Activated naive CD8-positive, alpha-beta T cell treated with anti-CD3 and anti-CD28 coated beads for 36 hours (primary cell): Measurements from ENCODE around the gene KCNIP4. TPM values are rescaled to one million over a fixed set of nuclear protein-coding genes. Genes with fewer than 3 reads are reported as not detected.
"Not testable (repeated sequence)": the region's sequence is repeated elsewhere in the genome, so short reads cannot be mapped to it uniquely, and the experiment has no call there.

ENCODE experiments used
- DNase-seq: peaks from one replicate; pipeline ENCODE4 v3.0.0; 2021
- H3K27ac Mint-ChIP-seq: one replicate; pipeline ENCODE4 v1.8.0; 2022; ENCODE audit warnings: mild to moderate bottlenecking, moderate library complexity, mixed read lengths
- H3K27me3 Mint-ChIP-seq: one replicate; pipeline ENCODE4 v1.8.0; 2022; ENCODE audit warnings: mild to moderate bottlenecking, mixed read lengths
- H3K36me3 Mint-ChIP-seq: one replicate; pipeline ENCODE4 v1.8.0; 2021; ENCODE audit warnings: mild to moderate bottlenecking, mixed read lengths
- H3K4me1 Mint-ChIP-seq: one replicate; pipeline ENCODE4 v1.8.0; 2021; ENCODE audit warnings: mixed read lengths
- H3K4me3 Mint-ChIP-seq: one replicate; pipeline ENCODE4 v1.8.0; 2022; ENCODE audit warnings: mild to moderate bottlenecking, moderate library complexity, mixed read lengths
- H3K9me3 Mint-ChIP-seq: one replicate; pipeline ENCODE4 v1.8.0; 2022; ENCODE audit warnings: mixed read lengths
- total RNA-seq, 2 experiments: library from RNA; stranded (reverse); gene quantifications; one replicate each; pipeline ENCODE4 v1.2.3, GENCODE V29; 2021

KCNIP4 gene
- total RNA-seq, 2 experiments from 2014 or later = not detected

DNA sequence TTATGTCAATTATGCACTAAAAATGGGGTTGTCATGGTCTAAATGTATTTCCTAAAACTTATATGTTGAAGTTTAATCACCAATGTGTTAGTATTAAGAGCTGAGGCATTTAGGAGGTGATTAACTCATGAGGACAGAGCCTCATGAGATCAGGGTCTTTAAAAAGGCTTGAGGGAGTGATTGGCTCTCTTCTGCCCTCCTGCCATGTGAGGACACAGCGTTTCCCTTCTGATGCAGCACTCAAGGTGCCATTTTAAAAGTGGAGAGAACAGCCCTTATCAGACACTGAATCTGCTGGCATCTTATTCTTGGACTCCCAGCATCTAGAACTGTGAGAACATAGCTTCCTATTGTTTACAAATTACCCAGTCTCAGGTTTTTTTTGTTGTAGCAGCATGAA is 581.7 kb downstream of the KCNIP4 start:
- H3K4me1 Mint-ChIP-seq = no peaks in the 10 kb centered on the region
- H3K4me3 Mint-ChIP-seq = no peak overlapping the region
- no peaks in the 10 kb centered on the region for H3K27me3 Mint-ChIP-seq
- H3K27ac Mint-ChIP-seq = no peak overlapping the region
- no peak for DNase-seq
- no peaks in the 10 kb centered on the region for H3K36me3 Mint-ChIP-seq
- H3K9me3 Mint-ChIP-seq = peaks cover 6% of the 10 kb centered on the region

GRCh38 chr4:21366312-21366711 is 582.3 kb downstream of the KCNIP4 start:
- H3K27ac Mint-ChIP-seq = no peak overlapping the region
- H3K4me1 Mint-ChIP-seq = no peaks in the 10 kb centered on the region
- no peaks in the 10 kb centered on the region for H3K27me3 Mint-ChIP-seq
- H3K4me3 Mint-ChIP-seq = no peak overlapping the region
- peaks cover 6% of the 10 kb centered on the region for H3K9me3 Mint-ChIP-seq
- DNase-seq = no peak
- no peaks in the 10 kb centered on the region for H3K36me3 Mint-ChIP-seq

DNA sequence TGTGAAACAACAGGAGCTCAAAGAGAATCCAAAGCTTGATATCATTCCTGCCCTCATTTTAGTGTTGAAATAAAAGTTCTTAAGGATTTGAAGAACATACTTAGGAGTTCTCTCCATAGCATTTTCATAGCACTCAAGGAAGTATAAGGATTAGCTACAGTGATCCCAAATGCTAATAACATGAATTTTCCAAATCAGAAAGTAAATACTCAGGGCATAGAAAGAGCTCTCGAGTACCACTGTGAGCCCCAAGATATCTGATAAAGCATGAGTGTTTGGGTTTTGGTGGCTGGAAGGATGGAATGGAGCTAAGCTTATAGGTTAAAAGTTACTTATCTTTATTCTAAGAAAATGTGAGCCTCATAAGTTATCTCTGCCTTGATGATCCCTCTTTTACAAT is 584.9 kb downstream of the KCNIP4 start:
- no peak overlapping the region for H3K27ac Mint-ChIP-seq
- peaks cover 4% of the 10 kb centered on the region for H3K9me3 Mint-ChIP-seq
- no peak overlapping the region for H3K4me3 Mint-ChIP-seq
- no peak for DNase-seq
- no peaks in the 10 kb centered on the region for H3K4me1 Mint-ChIP-seq
- H3K27me3 Mint-ChIP-seq = no peaks in the 10 kb centered on the region
- no peaks in the 10 kb centered on the region for H3K36me3 Mint-ChIP-seq

GRCh38 chr4:21352354-21352753 is 596.2 kb downstream of the KCNIP4 start:
- H3K9me3 Mint-ChIP-seq = peaks cover 14% of the 10 kb centered on the region
- not testable (repeated sequence) for H3K36me3 Mint-ChIP-seq, DNase-seq, H3K4me1 Mint-ChIP-seq, H3K27ac Mint-ChIP-seq, H3K4me3 Mint-ChIP-seq, H3K27me3 Mint-ChIP-seq

DNA sequence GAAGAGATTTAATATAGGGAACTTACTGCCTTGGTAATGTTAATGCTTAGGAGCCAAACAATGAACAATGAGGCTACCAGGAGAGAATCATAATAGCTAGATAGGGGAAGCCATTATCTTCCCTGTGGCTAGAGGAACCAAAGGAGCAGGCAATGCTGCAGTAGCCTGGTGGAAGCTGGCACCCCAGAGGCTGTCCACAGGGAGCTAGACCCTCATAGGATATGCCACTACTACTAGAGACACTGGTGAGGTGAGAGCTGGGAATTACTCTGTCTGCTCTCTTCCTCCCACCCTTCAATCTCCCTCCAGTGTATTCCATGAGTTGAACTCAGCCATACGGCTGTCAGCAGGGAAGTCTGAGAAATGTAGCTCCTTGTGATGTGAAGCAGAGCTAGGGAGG is 601.4 kb downstream of the KCNIP4 start:
- peaks cover 5% of the 10 kb centered on the region for H3K9me3 Mint-ChIP-seq
- H3K4me1 Mint-ChIP-seq = no peaks in the 10 kb centered on the region
- no peaks in the 10 kb centered on the region for H3K27me3 Mint-ChIP-seq
- H3K36me3 Mint-ChIP-seq = no peaks in the 10 kb centered on the region
- no peak overlapping the region for H3K27ac Mint-ChIP-seq
- DNase-seq = no peak
- H3K4me3 Mint-ChIP-seq = no peak overlapping the region

- Mint-ChIP-seq H3K4me3 (no peak overlapping the region), H3K27me3 (no peaks in the 10 kb centered on the region), H3K36me3 (peaks cover 2% of the 10 kb centered on the region), H3K4me1 (no peaks in the 10 kb centered on the region), H3K27ac (no peak overlapping the region), H3K9me3 (peaks cover 31% of the 10 kb centered on the region)
- no peak for DNase-seq
Measured at GRCh38 chr4:21327976-21328700, 620.4 kb downstream of the KCNIP4 start.

DNA sequence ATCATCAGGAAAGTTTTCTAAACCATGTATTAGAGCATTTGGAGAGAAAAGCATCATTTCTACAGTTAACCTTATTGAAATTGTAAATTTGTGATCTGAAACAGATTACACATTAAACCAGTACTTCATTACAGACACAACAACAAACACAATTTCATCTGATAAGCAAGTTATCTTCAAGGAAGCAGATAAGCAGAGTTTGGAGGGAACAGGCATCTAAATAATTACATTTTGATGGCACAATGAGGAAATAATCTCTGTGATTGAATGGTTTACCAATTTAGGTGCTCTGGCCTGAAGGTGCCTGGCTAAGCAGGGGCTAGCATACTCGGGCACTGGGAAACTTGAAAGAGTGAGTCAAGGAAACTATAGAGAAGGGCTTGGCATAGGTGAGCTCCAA is 628.5 kb downstream of the KCNIP4 start:
- peaks cover 21% of the 10 kb centered on the region for H3K9me3 Mint-ChIP-seq
- DNase-seq = no peak
- no peak overlapping the region for H3K27ac Mint-ChIP-seq
- H3K4me1 Mint-ChIP-seq = no peaks in the 10 kb centered on the region
- no peak overlapping the region for H3K4me3 Mint-ChIP-seq
- no peaks in the 10 kb centered on the region for H3K36me3 Mint-ChIP-seq
- H3K27me3 Mint-ChIP-seq = no peaks in the 10 kb centered on the region

- H3K4me1 Mint-ChIP-seq = no peaks in the 10 kb centered on the region
- H3K27ac Mint-ChIP-seq = no peak overlapping the region
- no peak for DNase-seq
- no peak overlapping the region for H3K4me3 Mint-ChIP-seq
- peaks cover 24% of the 10 kb centered on the region for H3K27me3 Mint-ChIP-seq
- no peaks in the 10 kb centered on the region for H3K9me3 Mint-ChIP-seq
- H3K36me3 Mint-ChIP-seq = peaks cover 1% of the 10 kb centered on the region
Measured at GRCh38 chr4:21307709-21308108, 640.9 kb downstream of the KCNIP4 start.

GRCh38 chr4:21304540-21304887 is 644.1 kb downstream of the KCNIP4 start:
- DNase-seq = no peak
- H3K9me3 Mint-ChIP-seq = no peaks in the 10 kb centered on the region
- H3K36me3 Mint-ChIP-seq = peaks cover 1% of the 10 kb centered on the region
- H3K27ac Mint-ChIP-seq = no peak overlapping the region
- H3K4me1 Mint-ChIP-seq = no peaks in the 10 kb centered on the region
- no peak overlapping the region for H3K4me3 Mint-ChIP-seq
- H3K27me3 Mint-ChIP-seq = peaks cover 24% of the 10 kb centered on the region

GRCh38 chr4:21290562-21290961 is 658.0 kb downstream of the KCNIP4 start:
- no peaks in the 10 kb centered on the region for H3K36me3 Mint-ChIP-seq
- H3K27me3 Mint-ChIP-seq = no peaks in the 10 kb centered on the region
- H3K4me1 Mint-ChIP-seq = no peaks in the 10 kb centered on the region
- no peak overlapping the region for H3K27ac Mint-ChIP-seq
- DNase-seq = no peak
- no peak overlapping the region for H3K4me3 Mint-ChIP-seq
- H3K9me3 Mint-ChIP-seq = peaks cover 2% of the 10 kb centered on the region

DNA sequence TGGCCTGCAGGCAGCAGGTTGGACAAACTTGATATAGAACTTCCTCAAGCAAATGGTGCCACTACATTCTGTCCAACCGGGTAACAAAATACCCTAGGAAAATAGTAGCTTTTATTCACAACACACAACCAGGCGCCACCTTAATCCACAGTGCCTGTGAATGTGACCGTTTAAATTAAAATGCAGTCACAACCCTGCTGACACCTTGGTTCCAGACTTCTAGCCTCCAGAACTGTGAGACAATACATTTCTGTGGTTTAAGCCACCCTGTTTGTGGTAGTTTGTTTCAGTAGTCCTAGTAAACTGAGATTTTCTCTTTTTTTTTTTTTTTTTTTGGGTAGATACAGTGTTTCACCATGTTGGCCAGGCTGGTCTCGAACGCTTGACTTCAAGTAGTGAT is 672.5 kb downstream of the KCNIP4 start:
- no peak overlapping the region for H3K4me3 Mint-ChIP-seq
- H3K27me3 Mint-ChIP-seq = no peaks in the 10 kb centered on the region
- H3K4me1 Mint-ChIP-seq = no peaks in the 10 kb centered on the region
- no peaks in the 10 kb centered on the region for H3K9me3 Mint-ChIP-seq
- H3K36me3 Mint-ChIP-seq = no peaks in the 10 kb centered on the region
- H3K27ac Mint-ChIP-seq = no peak overlapping the region
- DNase-seq = no peak

GRCh38 chr4:21271439-21272052 is 677.0 kb downstream of the KCNIP4 start:
- no peaks in the 10 kb centered on the region for H3K9me3 Mint-ChIP-seq
- H3K27ac Mint-ChIP-seq = no peak overlapping the region
- no peak overlapping the region for H3K4me3 Mint-ChIP-seq
- H3K4me1 Mint-ChIP-seq = no peaks in the 10 kb centered on the region
- DNase-seq = no peak
- no peaks in the 10 kb centered on the region for H3K27me3 Mint-ChIP-seq
- H3K36me3 Mint-ChIP-seq = no peaks in the 10 kb centered on the region

DNA sequence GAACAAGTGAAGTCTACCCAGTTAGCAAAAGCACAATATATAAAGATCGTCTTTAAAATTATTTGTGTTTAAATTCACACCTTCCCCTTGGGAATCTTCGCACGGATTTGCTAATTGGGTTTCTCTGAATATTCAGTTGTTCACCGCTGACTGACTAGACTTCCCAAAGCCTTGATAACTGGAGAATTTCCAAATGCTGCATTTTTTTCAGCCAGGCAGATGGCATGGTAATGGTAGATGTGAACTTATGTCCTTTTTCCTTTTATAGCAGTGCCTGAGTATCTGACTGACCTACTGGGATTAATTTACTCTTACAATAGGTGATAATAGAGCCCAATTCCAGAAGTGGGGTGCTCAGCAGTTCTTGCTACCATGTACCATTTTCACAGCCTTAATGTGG is 700.2 kb downstream of the KCNIP4 start:
- H3K27me3 Mint-ChIP-seq = no peaks in the 10 kb centered on the region
- H3K36me3 Mint-ChIP-seq = peaks cover 3% of the 10 kb centered on the region
- no peak for DNase-seq
- no peak overlapping the region for H3K27ac Mint-ChIP-seq
- H3K4me3 Mint-ChIP-seq = no peak overlapping the region
- no peaks in the 10 kb centered on the region for H3K9me3 Mint-ChIP-seq
- no peaks in the 10 kb centered on the region for H3K4me1 Mint-ChIP-seq

DNA sequence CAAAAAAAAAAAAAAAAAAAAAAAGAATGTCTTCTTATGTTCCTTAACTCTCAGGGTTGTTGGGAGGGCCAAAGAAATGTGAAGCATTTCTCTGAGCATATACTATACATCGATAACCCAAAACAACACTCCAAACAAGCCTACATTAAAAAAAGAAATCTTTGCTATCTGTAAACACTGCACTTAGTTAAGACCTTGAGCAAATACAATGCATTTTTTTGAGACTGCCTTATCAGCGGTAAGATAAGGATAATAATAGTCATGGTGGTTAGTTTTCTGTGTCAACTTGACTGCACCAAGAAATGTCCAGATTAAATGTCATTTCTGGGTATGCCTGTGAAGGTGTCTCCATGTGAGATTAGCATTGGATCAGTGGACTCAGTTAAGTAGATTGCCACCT is 706.4 kb downstream of the KCNIP4 start:
- Mint-ChIP-seq H3K27ac (no peak overlapping the region), H3K27me3 (no peaks in the 10 kb centered on the region), H3K4me1 (no peaks in the 10 kb centered on the region), H3K4me3 (no peak overlapping the region), H3K9me3 (no peaks in the 10 kb centered on the region), H3K36me3 (peaks cover 3% of the 10 kb centered on the region)
- no peak for DNase-seq

DNA sequence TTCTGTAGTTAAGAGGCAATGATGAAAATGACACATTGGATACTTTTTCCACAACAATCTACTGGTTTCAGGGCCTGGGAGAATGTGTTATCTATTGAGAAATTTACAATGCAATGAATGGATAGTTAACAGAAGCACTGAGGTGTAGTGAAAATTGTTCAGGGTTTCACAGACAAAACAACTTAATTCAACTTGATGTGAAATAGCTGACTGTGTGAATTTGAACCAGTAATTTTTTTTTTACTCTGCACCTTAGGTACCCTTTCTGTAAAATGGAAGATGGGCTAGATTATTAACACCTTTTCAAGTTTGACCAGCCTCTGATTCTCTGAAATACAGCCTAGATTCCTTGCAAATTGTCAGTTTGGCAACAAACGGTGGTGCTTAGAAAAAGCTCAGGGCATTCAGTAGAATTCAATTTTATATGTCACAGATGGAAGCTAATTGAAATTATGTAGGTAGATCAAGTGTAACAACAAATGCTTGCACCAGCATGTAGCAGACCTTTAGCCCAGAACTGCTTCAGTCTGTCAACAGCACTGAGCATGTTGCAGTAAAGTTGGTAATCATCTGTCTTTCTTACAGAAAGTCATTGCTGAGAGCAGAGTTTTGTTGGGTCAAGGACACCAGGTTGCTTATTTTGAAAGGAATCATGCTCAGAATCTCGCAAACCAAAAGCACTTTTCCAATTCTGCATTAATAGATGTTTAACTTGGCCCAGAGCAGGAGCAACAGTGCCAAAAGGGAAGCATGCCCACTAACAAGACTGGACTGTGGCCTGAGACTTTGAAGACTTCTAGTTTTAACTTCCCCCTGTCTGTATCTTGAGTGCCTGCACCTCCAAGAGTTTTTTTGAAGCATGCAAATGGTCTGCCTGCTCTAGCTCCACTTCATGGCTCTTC is 721.7 kb downstream of the KCNIP4 start:
- Mint-ChIP-seq H3K36me3 (no peaks in the 10 kb centered on the region), H3K4me3 (no peak overlapping the region), H3K9me3 (peaks cover 4% of the 10 kb centered on the region), H3K4me1 (peaks cover 2% of the 10 kb centered on the region), H3K27ac (no peak overlapping the region), H3K27me3 (no peaks in the 10 kb centered on the region)
- no peak for DNase-seq
